ENCODE measurements around the gene SLC35G2. TPM values are rescaled to one million over a fixed set of nuclear protein-coding genes. Genes with fewer than 3 reads are reported as not detected.
"Not testable (repeated sequence)": the region's sequence is repeated elsewhere in the genome, so short reads cannot be mapped to it uniquely, and the experiment has no call there.

The SLC35G2 gene
- total RNA-seq, 1 donor from 2014 or later: 2.1 TPM

DNA sequence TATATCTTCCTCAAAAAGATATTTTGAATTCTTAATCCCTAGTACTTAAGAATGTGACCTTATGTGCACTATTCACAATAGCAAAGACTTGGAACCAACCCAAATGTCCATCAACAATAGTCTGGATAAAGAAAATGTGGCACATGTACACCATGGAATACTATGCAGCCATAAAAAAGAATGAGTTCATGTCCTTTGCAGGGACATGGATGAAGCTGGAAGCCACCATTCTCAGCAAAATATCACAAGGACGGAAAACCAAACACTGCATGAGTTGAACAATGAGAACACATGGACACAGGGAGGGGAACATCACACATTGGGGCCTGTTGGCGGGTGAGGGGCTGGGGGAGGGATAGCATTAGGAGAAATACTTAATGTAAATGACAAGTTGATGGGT, 60.6 kb downstream of the SLC35G2 start:
- not testable (repeated sequence) for H3K9ac ChIP-seq (ENCODE audit: low read depth in 1 of 3, low read length in 3 of 3); H3K27ac ChIP-seq (ENCODE audit: low read depth, low read length); H3K4me3 ChIP-seq (ENCODE audit: low read length in 3 of 3); H3K36me3 ChIP-seq (ENCODE audit: control insufficient read depth in 3 of 3, insufficient read depth in 3 of 3, low read length in 3 of 3); H3K9me3 ChIP-seq (ENCODE audit: control insufficient read depth in 3 of 3, low read length in 3 of 3); H3K27me3 ChIP-seq (ENCODE audit: control insufficient read depth in 3 of 3, insufficient read depth in 3 of 3, low read length in 3 of 3); H3K4me1 ChIP-seq (ENCODE audit: control insufficient read depth in 3 of 3, insufficient read depth in 3 of 3, low read length in 3 of 3)

DNA sequence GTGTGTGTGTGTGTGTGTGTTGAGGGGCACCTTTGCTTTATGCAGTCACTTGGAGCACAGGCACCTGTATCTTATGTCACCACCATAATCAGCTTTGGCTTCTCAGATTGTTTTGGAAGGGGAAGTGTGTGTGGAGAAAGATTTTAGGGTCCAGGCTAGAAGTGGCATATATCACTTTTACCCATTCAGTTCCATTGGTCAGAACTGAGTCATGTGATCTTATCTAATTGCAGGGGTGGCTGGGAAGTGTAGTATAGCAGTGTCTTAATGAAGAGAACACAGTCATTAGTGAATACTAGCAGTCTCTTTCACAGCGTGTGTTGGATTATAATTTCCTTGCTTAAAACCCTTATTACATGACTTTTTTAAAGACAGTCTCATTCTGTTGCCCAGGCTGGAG, 63.6 kb downstream of the SLC35G2 start:
- Histone ChIP-seq H3K27ac (ENCODE audit: low read depth, low read length) (no peak overlapping the region), H3K27me3 (ENCODE audit: control insufficient read depth in 3 of 3, insufficient read depth in 3 of 3, low read length in 3 of 3) (no peaks in the 10 kb centered on the region), H3K4me3 (ENCODE audit: low read length in 3 of 3) (no peak overlapping the region), H3K4me1 (ENCODE audit: control insufficient read depth in 3 of 3, insufficient read depth in 3 of 3, low read length in 3 of 3) (peaks cover 0 to 7% (median 2%) of the 10 kb centered on the region in 3 donors), H3K9me3 (ENCODE audit: control insufficient read depth in 3 of 3, low read length in 3 of 3) (no peaks in the 10 kb centered on the region), H3K9ac (ENCODE audit: low read depth in 1 of 3, low read length in 3 of 3) (no peak overlapping the region), H3K36me3 (ENCODE audit: control insufficient read depth in 3 of 3, insufficient read depth in 3 of 3, low read length in 3 of 3) (no peaks in the 10 kb centered on the region)

DNA sequence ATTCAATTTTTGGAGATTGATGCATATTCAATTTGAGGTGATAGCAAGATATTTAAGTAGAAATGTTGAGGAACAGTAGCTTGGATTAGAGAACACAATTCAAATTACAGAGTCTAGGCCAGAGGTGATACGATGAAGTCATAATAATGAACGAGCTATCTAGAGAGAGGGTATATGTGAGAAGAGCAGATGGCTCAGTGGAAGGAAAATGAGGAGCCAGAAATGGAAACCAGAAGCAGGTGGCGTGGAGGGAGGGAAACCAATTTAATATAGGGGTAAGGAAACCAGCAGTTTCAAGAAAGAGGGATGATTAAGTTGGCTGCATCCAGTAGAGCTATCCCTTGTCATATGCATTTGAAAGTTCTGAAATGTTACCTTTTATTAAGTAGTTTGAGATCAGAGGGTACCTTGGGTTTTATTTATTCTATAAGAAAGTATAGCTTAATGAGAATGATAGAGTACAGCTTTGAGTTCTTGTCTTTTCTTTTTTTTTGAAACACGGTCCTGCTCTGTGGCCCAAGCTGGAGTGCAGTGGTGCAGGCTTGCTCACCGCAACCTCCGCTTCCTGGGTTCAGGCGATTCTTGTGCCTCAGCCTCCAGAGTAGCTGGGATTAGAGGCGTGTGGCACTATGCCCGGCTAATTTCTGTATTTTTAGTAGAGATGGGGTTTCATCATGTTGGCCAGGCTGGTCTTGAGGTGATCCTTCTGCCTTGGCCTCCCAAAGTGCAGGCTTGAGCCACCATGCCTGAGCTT, 65.2 kb downstream of the SLC35G2 start:
- no peak overlapping the region for H3K4me3 ChIP-seq (ENCODE audit: low read length in 3 of 3)
- H3K4me1 ChIP-seq (ENCODE audit: control insufficient read depth in 3 of 3, insufficient read depth in 3 of 3, low read length in 3 of 3): peaks cover 0 to 7% (median 2%) of the 10 kb centered on the region in 3 donors
- no peak overlapping the region for H3K9ac ChIP-seq (ENCODE audit: low read depth in 1 of 3, low read length in 3 of 3)
- no peak overlapping the region for H3K27ac ChIP-seq (ENCODE audit: low read depth, low read length)
- no peaks in the 10 kb centered on the region for H3K36me3 ChIP-seq (ENCODE audit: control insufficient read depth in 3 of 3, insufficient read depth in 3 of 3, low read length in 3 of 3)
- no peaks in the 10 kb centered on the region for H3K27me3 ChIP-seq (ENCODE audit: control insufficient read depth in 3 of 3, insufficient read depth in 3 of 3, low read length in 3 of 3)
- H3K9me3 ChIP-seq (ENCODE audit: control insufficient read depth in 3 of 3, low read length in 3 of 3): no peaks in the 10 kb centered on the region

DNA sequence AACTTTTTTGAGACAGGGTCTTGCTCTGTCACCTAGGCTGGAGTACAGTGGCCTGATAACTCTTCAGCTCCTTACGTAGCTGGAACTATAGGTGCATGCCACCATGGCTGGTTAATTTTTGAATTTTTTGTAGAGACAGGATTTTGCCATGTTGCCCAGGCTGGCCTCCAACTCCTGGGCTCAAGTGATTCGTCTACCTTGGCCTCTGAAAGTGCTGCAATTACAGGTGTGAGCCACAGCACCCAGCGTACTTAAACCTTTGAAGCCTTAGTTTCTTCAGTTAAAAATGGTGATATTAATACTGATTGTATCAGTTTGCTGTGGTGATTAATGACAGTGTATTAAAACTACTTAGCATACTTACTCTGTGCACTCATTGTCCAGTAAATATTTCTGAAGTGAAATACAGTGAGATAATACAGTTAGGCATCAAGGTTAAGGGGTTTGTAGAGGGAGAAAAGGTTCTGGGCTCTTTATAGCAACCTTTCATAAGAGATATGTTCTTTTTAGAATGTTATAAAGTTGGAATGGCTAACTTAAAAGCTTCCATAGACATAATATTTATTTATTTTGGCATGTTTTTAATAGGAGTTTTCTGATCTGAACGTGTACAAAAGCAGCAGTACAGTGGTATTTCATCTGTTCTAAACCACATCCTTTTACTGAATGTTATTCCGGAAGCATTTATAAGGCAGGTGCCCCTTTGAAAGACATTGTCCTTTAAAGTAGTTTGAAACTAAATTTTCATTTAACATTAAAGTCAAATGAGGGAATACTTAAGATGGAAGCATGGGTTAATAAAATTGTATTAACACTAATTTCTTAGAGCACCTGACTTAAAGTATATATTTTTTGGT, 66.7 kb downstream of the SLC35G2 start:
- H3K4me3 ChIP-seq (ENCODE audit: low read length in 3 of 3): peak overlapping the region in 1 of 3 donors; percentile 9
- H3K4me1 ChIP-seq (ENCODE audit: control insufficient read depth in 3 of 3, insufficient read depth in 3 of 3, low read length in 3 of 3): peaks cover 0 to 7% (median 2%) of the 10 kb centered on the region in 3 donors
- no peaks in the 10 kb centered on the region for H3K36me3 ChIP-seq (ENCODE audit: control insufficient read depth in 3 of 3, insufficient read depth in 3 of 3, low read length in 3 of 3)
- no peak overlapping the region for H3K27ac ChIP-seq (ENCODE audit: low read depth, low read length)
- H3K9me3 ChIP-seq (ENCODE audit: control insufficient read depth in 3 of 3, low read length in 3 of 3): no peaks in the 10 kb centered on the region
- no peaks in the 10 kb centered on the region for H3K27me3 ChIP-seq (ENCODE audit: control insufficient read depth in 3 of 3, insufficient read depth in 3 of 3, low read length in 3 of 3)
- no peak overlapping the region for H3K9ac ChIP-seq (ENCODE audit: low read depth in 1 of 3, low read length in 3 of 3)

DNA sequence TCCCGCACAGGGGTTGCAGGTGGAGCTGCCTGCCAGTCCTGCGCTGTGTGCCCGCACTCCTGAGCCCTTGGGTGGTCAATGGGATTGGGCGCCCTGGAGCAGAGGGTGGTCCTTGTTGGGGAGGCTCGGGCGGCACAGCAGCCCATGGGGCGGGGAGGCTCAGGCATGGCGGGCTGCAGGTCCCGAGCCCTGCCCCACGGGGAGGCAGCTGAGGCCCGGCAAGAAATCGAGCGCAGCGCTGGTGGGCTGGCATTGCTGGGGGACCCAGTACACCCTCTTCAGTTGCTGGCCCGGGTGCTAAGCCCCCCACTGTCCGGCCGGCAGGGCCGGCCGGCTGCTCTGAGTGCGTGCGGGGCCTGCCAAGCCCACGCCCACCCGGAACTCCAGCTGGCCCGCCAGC, 71.0 kb downstream of the SLC35G2 start:
- no peak overlapping the region for H3K4me3 ChIP-seq (ENCODE audit: low read length in 3 of 3)
- peaks cover 4 to 8% (median 6%) of the 10 kb centered on the region in 3 donors for H3K4me1 ChIP-seq (ENCODE audit: control insufficient read depth in 3 of 3, insufficient read depth in 3 of 3, low read length in 3 of 3)
- H3K27ac ChIP-seq (ENCODE audit: low read depth, low read length): no peak overlapping the region
- H3K9ac ChIP-seq (ENCODE audit: low read depth in 1 of 3, low read length in 3 of 3): no peak overlapping the region
- no peaks in the 10 kb centered on the region for H3K27me3 ChIP-seq (ENCODE audit: control insufficient read depth in 3 of 3, insufficient read depth in 3 of 3, low read length in 3 of 3)
- no peaks in the 10 kb centered on the region for H3K9me3 ChIP-seq (ENCODE audit: control insufficient read depth in 3 of 3, low read length in 3 of 3)
- H3K36me3 ChIP-seq (ENCODE audit: control insufficient read depth in 3 of 3, insufficient read depth in 3 of 3, low read length in 3 of 3): no peaks in the 10 kb centered on the region

DNA sequence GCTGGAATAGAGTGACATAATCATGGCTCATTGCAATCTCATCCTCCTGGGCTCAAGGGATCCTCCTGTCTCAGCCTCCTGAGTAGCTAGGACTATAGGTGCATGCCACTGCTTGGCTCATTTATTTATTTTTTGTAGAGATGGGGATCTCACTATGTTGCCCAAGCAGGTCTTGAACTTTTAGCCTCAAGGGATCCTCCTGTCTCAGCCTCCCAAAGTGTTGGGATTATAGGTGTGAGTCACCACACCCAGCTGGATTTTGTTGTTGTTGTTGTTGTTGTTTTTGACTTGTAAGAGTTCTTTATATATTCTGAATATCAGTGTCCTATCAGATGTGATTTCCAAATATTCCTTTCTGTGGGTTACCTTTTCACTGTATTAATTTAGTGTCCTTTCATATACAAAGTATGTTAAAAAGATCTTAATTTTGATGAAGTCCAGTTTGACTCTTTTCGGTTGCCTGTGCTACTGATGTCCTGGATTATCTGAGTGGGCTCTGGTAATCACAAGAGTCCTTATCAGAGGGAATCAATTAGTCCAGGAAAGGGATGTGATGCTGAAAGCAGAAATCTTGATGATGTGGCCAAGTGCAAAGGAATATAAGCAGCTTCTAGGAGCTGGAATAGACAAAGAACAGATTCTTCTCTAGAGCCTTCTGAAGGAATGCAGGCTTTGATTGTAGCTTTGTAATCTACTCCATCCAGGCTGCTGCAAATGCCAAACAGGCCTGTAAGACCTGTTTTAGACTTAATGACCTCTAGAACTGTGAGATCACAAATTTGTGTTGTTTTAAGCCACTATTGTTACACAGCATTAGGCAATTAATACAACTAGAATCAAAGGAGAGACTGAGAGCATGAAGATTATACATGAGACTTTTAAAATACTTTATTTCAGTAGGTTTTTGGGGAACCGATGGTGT, 73.3 kb downstream of the SLC35G2 start:
- no peaks in the 10 kb centered on the region for H3K36me3 ChIP-seq (ENCODE audit: control insufficient read depth in 3 of 3, insufficient read depth in 3 of 3, low read length in 3 of 3)
- no peaks in the 10 kb centered on the region for H3K9me3 ChIP-seq (ENCODE audit: control insufficient read depth in 3 of 3, low read length in 3 of 3)
- peaks cover 4 to 6% (median 5%) of the 10 kb centered on the region in 3 donors for H3K4me1 ChIP-seq (ENCODE audit: control insufficient read depth in 3 of 3, insufficient read depth in 3 of 3, low read length in 3 of 3)
- no peaks in the 10 kb centered on the region for H3K27me3 ChIP-seq (ENCODE audit: control insufficient read depth in 3 of 3, insufficient read depth in 3 of 3, low read length in 3 of 3)
- no peak overlapping the region for H3K27ac ChIP-seq (ENCODE audit: low read depth, low read length)
- no peak overlapping the region for H3K9ac ChIP-seq (ENCODE audit: low read depth in 1 of 3, low read length in 3 of 3)
- no peak overlapping the region for H3K4me3 ChIP-seq (ENCODE audit: low read length in 3 of 3)

DNA sequence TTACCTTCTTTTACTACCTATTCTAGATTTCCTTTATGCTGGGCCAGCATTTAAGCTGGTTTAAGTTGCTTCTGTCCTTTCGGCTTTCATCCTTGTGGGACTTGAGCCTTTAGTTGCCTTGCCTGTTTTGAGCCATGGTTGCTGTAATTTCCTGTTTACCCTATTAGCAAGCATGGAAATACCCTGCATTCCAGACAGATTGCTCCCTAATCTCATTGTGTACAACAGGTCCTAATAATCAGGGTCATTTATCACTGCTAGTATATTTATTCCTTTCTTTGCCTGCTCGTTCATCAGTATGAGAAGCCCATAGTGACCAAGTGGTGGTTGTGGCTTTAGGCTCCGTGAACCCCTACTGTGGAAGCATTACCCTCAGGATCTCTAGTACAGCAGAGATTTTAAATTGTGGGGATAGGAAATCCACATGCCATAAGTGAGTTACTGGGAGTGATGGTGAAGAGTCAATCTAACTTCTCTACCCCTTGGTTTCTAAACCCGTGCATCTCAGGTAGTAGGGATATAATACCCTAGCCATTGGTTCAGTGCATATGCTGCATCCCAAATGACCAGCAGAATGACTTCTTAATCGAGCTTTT, 75.0 kb downstream of the SLC35G2 start:
- Histone ChIP-seq H3K27me3 (ENCODE audit: control insufficient read depth in 3 of 3, insufficient read depth in 3 of 3, low read length in 3 of 3) (no peaks in the 10 kb centered on the region), H3K36me3 (ENCODE audit: control insufficient read depth in 3 of 3, insufficient read depth in 3 of 3, low read length in 3 of 3) (no peaks in the 10 kb centered on the region), H3K4me1 (ENCODE audit: control insufficient read depth in 3 of 3, insufficient read depth in 3 of 3, low read length in 3 of 3) (peaks cover 4 to 8% (median 7%) of the 10 kb centered on the region in 3 donors), H3K27ac (ENCODE audit: low read depth, low read length) (no peak overlapping the region), H3K9me3 (ENCODE audit: control insufficient read depth in 3 of 3, low read length in 3 of 3) (no peaks in the 10 kb centered on the region), H3K4me3 (ENCODE audit: low read length in 3 of 3) (no peak overlapping the region), H3K9ac (ENCODE audit: low read depth in 1 of 3, low read length in 3 of 3) (no peak overlapping the region)

DNA sequence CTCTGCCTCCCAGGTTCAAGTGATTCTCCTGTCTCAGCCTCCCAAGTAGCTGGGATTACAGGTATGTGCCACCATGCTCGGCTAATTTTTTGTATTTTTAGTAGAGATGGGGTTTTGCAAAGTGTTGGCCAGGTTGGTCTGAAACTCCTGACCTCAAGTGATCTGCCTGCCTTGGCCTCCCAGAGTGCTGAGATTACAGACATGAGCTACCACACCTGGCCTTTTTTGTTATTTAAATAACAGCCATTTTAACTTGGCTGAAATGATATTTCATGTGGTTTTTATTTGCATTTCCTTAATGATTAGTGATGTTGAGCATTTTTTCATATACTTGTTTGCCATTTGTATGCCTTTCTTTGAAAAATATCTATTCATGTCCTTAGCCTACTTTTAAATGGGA, 78.2 kb downstream of the SLC35G2 start:
- H3K36me3 ChIP-seq (ENCODE audit: control insufficient read depth in 3 of 3, insufficient read depth in 3 of 3, low read length in 3 of 3); H3K27me3 ChIP-seq (ENCODE audit: control insufficient read depth in 3 of 3, insufficient read depth in 3 of 3, low read length in 3 of 3); H3K9ac ChIP-seq (ENCODE audit: low read depth in 1 of 3, low read length in 3 of 3); H3K4me3 ChIP-seq (ENCODE audit: low read length in 3 of 3); H3K9me3 ChIP-seq (ENCODE audit: control insufficient read depth in 3 of 3, low read length in 3 of 3); H3K4me1 ChIP-seq (ENCODE audit: control insufficient read depth in 3 of 3, insufficient read depth in 3 of 3, low read length in 3 of 3); H3K27ac ChIP-seq (ENCODE audit: low read depth, low read length): not testable (repeated sequence)

DNA sequence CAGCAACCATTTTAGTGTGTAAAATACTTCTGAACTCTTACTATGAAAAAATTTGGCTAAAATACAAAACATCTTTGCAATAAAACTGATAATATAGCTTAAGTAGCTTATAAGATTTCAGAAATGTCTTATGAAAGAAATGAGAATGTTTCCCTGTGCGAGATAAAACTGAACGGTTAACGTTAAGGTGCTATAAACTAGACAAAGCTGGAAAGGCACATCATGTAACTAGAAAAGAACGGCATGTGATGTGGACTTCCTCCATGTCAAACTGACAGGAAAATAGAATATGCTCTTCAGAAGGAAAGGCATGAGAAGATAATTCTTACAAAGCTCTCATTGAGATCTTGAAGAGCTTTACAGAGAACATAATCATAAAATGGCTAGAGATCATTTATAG, 79.6 kb downstream of the SLC35G2 start:
- no peak overlapping the region for H3K27ac ChIP-seq (ENCODE audit: low read depth, low read length)
- peaks cover 4 to 10% (median 8%) of the 10 kb centered on the region in 3 donors for H3K4me1 ChIP-seq (ENCODE audit: control insufficient read depth in 3 of 3, insufficient read depth in 3 of 3, low read length in 3 of 3)
- H3K9ac ChIP-seq (ENCODE audit: low read depth in 1 of 3, low read length in 3 of 3): no peak overlapping the region
- no peak overlapping the region for H3K4me3 ChIP-seq (ENCODE audit: low read length in 3 of 3)
- peaks cover 0 to 3% (median 0%) of the 10 kb centered on the region in 3 donors for H3K36me3 ChIP-seq (ENCODE audit: control insufficient read depth in 3 of 3, insufficient read depth in 3 of 3, low read length in 3 of 3)
- H3K27me3 ChIP-seq (ENCODE audit: control insufficient read depth in 3 of 3, insufficient read depth in 3 of 3, low read length in 3 of 3): no peaks in the 10 kb centered on the region
- no peaks in the 10 kb centered on the region for H3K9me3 ChIP-seq (ENCODE audit: control insufficient read depth in 3 of 3, low read length in 3 of 3)
